ENCODE results near the gene PODNL1. TPM values are rescaled to one million over a fixed set of nuclear protein-coding genes. Genes with fewer than 3 reads are reported as not detected.

PODNL1 gene
- polyA plus RNA-seq, 1 donor (not counting 4 experiments of a cell fraction or from before 2014, with no cell fraction given) = 1.0 TPM

GRCh38 chr19:13892870-13893269, 45.3 kb downstream of the PODNL1 start:
- Histone ChIP-seq H3K4me1 (ENCODE audit: control insufficient read depth, extremely low read depth, insufficient read depth, low read length) (peaks cover 6% of the 10 kb centered on the region), H3K27me3 (ENCODE audit: control insufficient read depth, extremely low read depth, insufficient read depth, low read length) (no peaks in the 10 kb centered on the region), H3K9me3 (ENCODE audit: control insufficient read depth, low read depth, low read length) (no peaks in the 10 kb centered on the region), H3K27ac (ENCODE audit: control insufficient read depth, insufficient read depth, low read length) (no peak overlapping the region), H3K9ac (ENCODE audit: control insufficient read depth, extremely low read depth, insufficient read depth, low read length) (no peak overlapping the region), H3K9me1 (ENCODE audit: control insufficient read depth, extremely low read depth, insufficient read depth, low read length) (no peaks in the 10 kb centered on the region), H3K4me3 (ENCODE audit: control insufficient read depth in 2 of 3, extremely low read depth in 1 of 3, insufficient read depth in 2 of 3, low read depth in 1 of 3, low read length in 3 of 3) (no peak overlapping the region), H3K4me2 (ENCODE audit: control insufficient read depth, extremely low read depth, insufficient read depth, low read depth, low read length) (no peak overlapping the region), H4K20me1 (ENCODE audit: control insufficient read depth, extremely low read depth, insufficient read depth, low read length) (no peaks in the 10 kb centered on the region), H3K79me2 (ENCODE audit: control insufficient read depth, insufficient read depth, low read length) (no peaks in the 10 kb centered on the region), H2AFZ (ENCODE audit: control insufficient read depth, low read length) (no peak overlapping the region), H3K36me3 (ENCODE audit: control insufficient read depth in 2 of 2, extremely low read depth in 1 of 2, insufficient read depth in 2 of 2, low read length in 2 of 2) (no peaks in the 10 kb centered on the region)
- dilution Hi-C loops (cut with MboI; ENCODE audit: extremely low pct_ligation_motif_present, low sequenced_read_pairs) = no loop called here
- TF ChIP-seq EZH2 (IDR thresholded peaks at IDR 0.05; ENCODE audit: low read length) = no peak
- no peak for TF ChIP-seq CTCF (optimal IDR thresholded peaks at IDR 0.05 in 1 of 3, IDR thresholded peaks at IDR 0.05 in 1 of 3, conservative IDR thresholded peaks at IDR 0.05 in 1 of 3; ENCODE audit: extremely low read depth in 1 of 3, insufficient read depth in 2 of 3, low read length in 3 of 3)
- FAIRE-seq (no peak), DNase-seq (ENCODE audit: low read depth, low spot score) (no peak)

- DNase-seq (ENCODE audit: low read depth, low spot score) = no peak
Observed at GRCh38 chr19:13890136-13890535, 48.1 kb downstream of the PODNL1 start.

More at GRCh38 chr19:13890136-13890535, 48.1 kb downstream of the PODNL1 start:
- Histone ChIP-seq H3K9me3 (ENCODE audit: control insufficient read depth, low read depth, low read length) (no peaks in the 10 kb centered on the region), H3K4me1 (ENCODE audit: control insufficient read depth, extremely low read depth, insufficient read depth, low read length) (peaks cover 17% of the 10 kb centered on the region), H4K20me1 (ENCODE audit: control insufficient read depth, extremely low read depth, insufficient read depth, low read length) (no peaks in the 10 kb centered on the region), H3K27ac (ENCODE audit: control insufficient read depth, insufficient read depth, low read length) (no peak overlapping the region), H3K36me3 (ENCODE audit: control insufficient read depth in 2 of 2, extremely low read depth in 1 of 2, insufficient read depth in 2 of 2, low read length in 2 of 2) (no peaks in the 10 kb centered on the region), H3K9ac (ENCODE audit: control insufficient read depth, extremely low read depth, insufficient read depth, low read length) (no peak overlapping the region), H2AFZ (ENCODE audit: control insufficient read depth, low read length) (no peak overlapping the region), H3K4me3 (ENCODE audit: control insufficient read depth in 2 of 3, extremely low read depth in 1 of 3, insufficient read depth in 2 of 3, low read depth in 1 of 3, low read length in 3 of 3) (no peak overlapping the region), H3K9me1 (ENCODE audit: control insufficient read depth, extremely low read depth, insufficient read depth, low read length) (no peaks in the 10 kb centered on the region), H3K4me2 (ENCODE audit: control insufficient read depth, extremely low read depth, insufficient read depth, low read depth, low read length) (no peak overlapping the region), H3K27me3 (ENCODE audit: control insufficient read depth, extremely low read depth, insufficient read depth, low read length) (peaks cover 4% of the 10 kb centered on the region), H3K79me2 (ENCODE audit: control insufficient read depth, insufficient read depth, low read length) (no peaks in the 10 kb centered on the region)
- FAIRE-seq = no peak
- dilution Hi-C loops (cut with MboI; ENCODE audit: extremely low pct_ligation_motif_present, low sequenced_read_pairs) = no loop called here
- TF ChIP-seq CTCF (optimal IDR thresholded peaks at IDR 0.05 in 1 of 3, IDR thresholded peaks at IDR 0.05 in 1 of 3, conservative IDR thresholded peaks at IDR 0.05 in 1 of 3; ENCODE audit: extremely low read depth in 1 of 3, insufficient read depth in 2 of 3, low read length in 3 of 3) (no peak), EZH2 (IDR thresholded peaks at IDR 0.05; ENCODE audit: low read length) (no peak)

All from keratinocyte (primary cell).